Testis (tissue), 3 donors: Measurements from ENCODE around the gene WNT9B. TPM values are rescaled to one million over a fixed set of nuclear protein-coding genes. Genes with fewer than 3 reads are reported as not detected.

ENCODE experiments used
- DNase-seq: peaks from one replicate; pipeline ENCODE4 v3.0.0-alpha.2; 2019
- H3K27ac ChIP-seq, 2 donors: fragments of 200-600 bp; sonication (generic); one replicate each; pipeline ENCODE4 v1.5.1; 2019
- H3K27me3 ChIP-seq: fragments of 200-600 bp; sonication (generic); one replicate; pipeline ENCODE4 v1.5.1; 2019
- H3K36me3 ChIP-seq: fragments of 200-600 bp; sonication (generic); one replicate; pipeline ENCODE4 v1.5.1; 2017; ENCODE audit warnings: low read depth; ENCODE audit errors: missing control alignments
- H3K4me1 ChIP-seq: fragments of 200-600 bp; sonication (generic); one replicate; pipeline ENCODE4 v1.5.1; 2019
- H3K4me3 ChIP-seq, 2 donors: fragments of 200-600 bp; sonication (generic); one replicate each; pipeline ENCODE4 v1.5.1; 2017 to 2019
- H3K9me3 ChIP-seq: fragments of 200-600 bp; sonication (generic); one replicate; pipeline ENCODE4 v1.5.1; 2017
- CTCF ChIP-seq, 3 experiments: fragments of 450-650 bp in 2 of 3; fragments of 200-600 bp in 1 of 3; sonication (generic) in 1 of 3; IDR thresholded peaks; one replicate each; pipeline ENCODE4 v1.5.1; 2016 to 2019; ENCODE audit warnings: antibody characterized with exemption in 3 of 3, mild to moderate bottlenecking in 2 of 3, moderate library complexity in 1 of 3
- POLR2A ChIP-seq: fragments of 450-650 bp; IDR thresholded peaks from one replicate; pipeline ENCODE4 v1.6.1; 2017; ENCODE audit warnings: antibody characterized with exemption, mild to moderate bottlenecking, moderate library complexity
- WGBS, 2 donors: methylation state at CpG; one replicate each; pipeline ENCODE4 v1.1.5; 2018; 5-methylcytosine and 5-hydroxymethylcytosine counted together
- intact Hi-C: fragments of 100-400 bp; cut with DNase I; formaldehyde crosslinking; loops from one replicate; pipeline ENCODE4 v1.15.1; 2023; ENCODE audit warnings: low total_unique reads
- polyA plus RNA-seq: library from polyadenylated mRNA; stranded (reverse); fragments of 350-450 nt; fragmentation: Illumina TruSeq; extraction: RNeasy Lipid Tissue Mini Kit (QIAGEN cat#74804); gene quantifications from one replicate; pipeline ENCODE4 v1.2.3, GENCODE V29; 2014; ENCODE audit warnings: low read depth, low replicate concordance; ENCODE audit not compliant: insufficient read depth
- total RNA-seq, 2 donors: library from RNA; depleted of rRNA; stranded (reverse); fragments of >200 nt; gene quantifications; one replicate each; pipeline ENCODE4 v1.2.3, GENCODE V29; 2016

WNT9B gene
- total and polyA plus RNA-seq, 3 donors from 2014 or later = 0.50 to 1.2 TPM; not detected in 1

GRCh38 chr17:46928467-46929261 is 77.3 kb downstream of the WNT9B start:
- Histone ChIP-seq H3K27ac (no peak overlapping the region), H3K36me3 (no peaks in the 10 kb centered on the region), H3K4me3 (no peak overlapping the region), H3K27me3 (no peaks in the 10 kb centered on the region), H3K4me1 (peaks cover 14% of the 10 kb centered on the region), H3K9me3 (no peaks in the 10 kb centered on the region)
- TF ChIP-seq POLR2A (no peak), CTCF (IDR thresholded peaks at IDR 0.05) (no peak)
- WGBS, 2 donors = 74 to 75% methylated on average over 10 of the region's 10 CpGs
- no peak for DNase-seq
- intact Hi-C loops = no loop called here

- H3K4me1 ChIP-seq = peaks cover 6% of the 10 kb centered on the region
- H3K27me3 ChIP-seq = no peaks in the 10 kb centered on the region
- intact Hi-C loops = no loop called here
- TF ChIP-seq POLR2A (no peak), CTCF (IDR thresholded peaks at IDR 0.05) (no peak)
- H3K4me3 ChIP-seq = no peak overlapping the region
- no peak overlapping the region for H3K27ac ChIP-seq
- H3K9me3 ChIP-seq = no peaks in the 10 kb centered on the region
- 72 to 84% methylated on average over 6 of the region's 6 CpGs for WGBS, 2 donors
- H3K36me3 ChIP-seq = no peaks in the 10 kb centered on the region
- no peak for DNase-seq
Measured at GRCh38 chr17:46929413-46929812, 78.0 kb downstream of the WNT9B start.

GRCh38 chr17:46930051-46930450 is 78.7 kb downstream of the WNT9B start:
- Histone ChIP-seq H3K27ac (no peak overlapping the region), H3K9me3 (no peaks in the 10 kb centered on the region), H3K36me3 (no peaks in the 10 kb centered on the region), H3K4me3 (no peak overlapping the region), H3K4me1 (no peaks in the 10 kb centered on the region), H3K27me3 (no peaks in the 10 kb centered on the region)
- intact Hi-C loops = no loop called here
- WGBS, 2 donors = 85 to 96% methylated on average over 4 of the region's 4 CpGs
- DNase-seq = no peak
- TF ChIP-seq POLR2A = no peak
- no peak for TF ChIP-seq CTCF (IDR thresholded peaks at IDR 0.05)

- no peak for TF ChIP-seq CTCF (IDR thresholded peaks at IDR 0.05)
- TF ChIP-seq POLR2A = no peak
- H3K9me3 ChIP-seq = no peaks in the 10 kb centered on the region
- H3K27me3 ChIP-seq = no peaks in the 10 kb centered on the region
- no peaks in the 10 kb centered on the region for H3K4me1 ChIP-seq
- DNase-seq = no peak
- H3K4me3 ChIP-seq = no peak overlapping the region
- H3K36me3 ChIP-seq = no peaks in the 10 kb centered on the region
- no peak overlapping the region for H3K27ac ChIP-seq
- intact Hi-C loops = no loop called here
- WGBS, 2 donors = 88 to 89% methylated on average over 4 of the region's 4 CpGs
Measured at GRCh38 chr17:46931596-46931995, 80.2 kb downstream of the WNT9B start.
